NCI-H774 (cell line): ENCODE results near the gene PAX5.
A peak's percentile ranks its signal among the peaks of the same experiment; 100 is the strongest.
"Not testable (repeated sequence)": the region's sequence is repeated elsewhere in the genome, so short reads cannot be mapped to it uniquely, and the experiment has no call there.

Source experiments
- DNase-seq: peaks from one replicate; lab custom pipeline; 2025; lab: John Stamatoyannopoulos, UW

PAX5 gene

DNA sequence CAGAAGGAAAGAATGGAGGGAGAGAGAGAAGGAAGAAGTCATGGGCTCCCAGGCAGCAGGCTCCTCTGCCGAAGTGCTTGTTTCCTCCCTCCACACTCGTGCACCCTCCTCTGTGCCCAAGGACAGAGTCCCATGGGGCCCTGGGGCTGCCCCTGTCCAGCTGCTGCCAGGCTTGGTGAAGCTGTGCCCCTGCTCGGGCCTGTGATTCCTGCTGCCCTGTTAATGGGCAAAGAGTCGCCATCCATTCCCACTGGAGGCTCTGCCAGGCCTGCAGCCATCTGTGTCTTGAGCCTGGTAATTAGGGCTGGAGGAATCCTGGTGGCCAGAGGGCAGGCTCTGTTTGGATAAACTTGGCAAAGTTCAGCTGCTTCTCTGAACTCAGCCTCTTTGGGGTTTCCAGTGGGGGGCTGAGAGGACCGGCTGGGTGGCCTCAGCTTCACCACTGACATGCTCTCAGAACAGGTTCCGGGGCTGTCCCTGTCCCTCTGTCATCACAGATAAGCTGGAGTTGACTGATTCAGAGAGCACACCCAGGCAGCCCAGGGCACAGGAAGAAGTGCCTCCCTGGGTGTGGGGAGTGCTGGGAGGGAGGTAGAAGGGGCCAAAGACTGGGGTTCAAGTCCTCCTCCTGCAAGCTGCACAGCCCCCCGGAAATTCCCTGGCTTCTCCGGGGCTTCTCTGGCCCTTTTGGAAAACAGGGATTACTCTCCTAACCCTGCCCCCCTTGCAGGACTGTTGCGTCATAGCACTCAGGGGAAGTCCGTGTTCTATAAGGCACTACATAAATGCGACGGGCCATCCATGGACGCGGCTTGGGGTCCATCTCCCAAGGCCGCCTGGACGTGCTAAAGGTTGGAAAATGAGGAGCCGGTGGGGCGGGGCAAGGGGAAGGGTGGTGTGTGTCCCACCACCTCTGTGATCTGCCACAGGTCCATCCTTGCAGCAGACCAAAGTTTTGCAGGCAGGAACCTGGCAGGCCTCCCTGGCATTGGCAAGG lies 154.8 kb downstream of the PAX5 start:
- no peak for DNase-seq

GRCh38 chr9:36877239-36877638 lies 156.8 kb downstream of the PAX5 start:
- no peak for DNase-seq

GRCh38 chr9:36876056-36876455 lies 158.0 kb downstream of the PAX5 start:
- no peak for DNase-seq

DNA sequence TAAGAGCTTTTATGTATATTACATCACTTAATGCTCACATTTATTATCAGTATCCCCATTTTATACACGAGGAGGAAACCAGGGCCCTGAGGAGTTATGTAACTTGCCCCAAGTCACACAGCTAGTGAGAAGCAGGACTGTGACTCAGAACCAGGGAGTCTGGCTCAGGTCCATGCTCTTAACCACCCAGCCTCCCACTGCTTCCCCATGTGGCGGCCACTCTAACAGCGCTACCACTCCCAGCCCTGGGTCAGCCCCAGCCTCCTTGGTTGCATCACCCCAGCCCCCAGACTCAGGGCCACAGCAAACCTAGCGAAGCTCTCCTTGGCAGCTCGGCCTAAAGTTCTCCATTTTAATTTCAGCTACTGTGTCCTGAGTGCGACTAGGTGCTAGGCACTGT lies 159.1 kb downstream of the PAX5 start:
- no peak for DNase-seq

DNA sequence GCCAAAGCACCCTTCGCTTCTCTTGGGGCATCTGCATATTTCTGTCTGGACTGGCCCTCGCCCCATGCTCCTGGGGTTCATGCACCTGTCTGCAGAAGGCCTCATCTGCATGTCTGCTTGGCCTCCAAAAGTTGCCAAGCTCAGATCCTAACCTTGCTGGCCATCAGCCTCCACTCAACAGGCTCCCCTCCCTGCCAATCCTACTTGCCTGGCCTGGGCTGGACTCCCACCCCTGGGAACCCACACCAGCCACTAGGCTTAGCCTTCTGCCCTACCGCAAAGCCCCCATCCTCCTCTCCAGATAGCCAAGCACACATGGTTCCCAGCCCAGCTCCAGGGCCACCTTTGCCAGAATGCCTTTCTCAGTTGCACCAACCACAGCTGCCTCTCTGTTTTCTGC lies 159.8 kb downstream of the PAX5 start:
- no peak for DNase-seq

DNA sequence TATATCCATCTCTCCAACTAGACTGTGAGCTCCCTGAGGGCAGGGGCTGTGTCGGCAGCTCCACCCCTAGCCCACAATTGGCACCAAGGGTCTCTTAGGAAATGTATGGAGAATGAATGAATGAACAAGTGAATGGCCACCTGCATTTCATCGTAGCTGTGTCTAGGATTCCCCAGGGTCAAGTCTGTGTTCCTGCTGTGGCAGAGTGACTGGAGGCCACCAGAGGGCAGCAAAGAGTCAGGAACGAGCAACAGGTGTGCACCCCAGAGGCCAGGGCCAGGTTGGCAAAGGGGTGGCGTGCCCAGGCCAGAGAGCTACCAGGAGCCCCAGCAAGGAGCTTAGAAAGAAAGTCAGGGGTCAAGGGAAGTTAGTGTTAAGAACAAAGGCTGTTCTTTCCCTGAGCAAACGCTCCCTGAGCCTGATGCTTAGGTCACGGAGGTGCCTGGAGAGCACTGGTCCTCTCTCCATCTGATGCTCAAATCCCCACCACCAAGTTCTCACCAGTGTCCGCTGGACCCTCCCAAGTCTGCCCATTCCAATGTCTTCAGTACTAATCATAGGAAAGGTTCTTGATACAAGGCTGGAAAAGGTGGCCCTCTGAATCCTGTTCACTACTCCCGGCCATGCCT lies 160.7 kb downstream of the PAX5 start:
- peak; percentile 65 for DNase-seq

DNA sequence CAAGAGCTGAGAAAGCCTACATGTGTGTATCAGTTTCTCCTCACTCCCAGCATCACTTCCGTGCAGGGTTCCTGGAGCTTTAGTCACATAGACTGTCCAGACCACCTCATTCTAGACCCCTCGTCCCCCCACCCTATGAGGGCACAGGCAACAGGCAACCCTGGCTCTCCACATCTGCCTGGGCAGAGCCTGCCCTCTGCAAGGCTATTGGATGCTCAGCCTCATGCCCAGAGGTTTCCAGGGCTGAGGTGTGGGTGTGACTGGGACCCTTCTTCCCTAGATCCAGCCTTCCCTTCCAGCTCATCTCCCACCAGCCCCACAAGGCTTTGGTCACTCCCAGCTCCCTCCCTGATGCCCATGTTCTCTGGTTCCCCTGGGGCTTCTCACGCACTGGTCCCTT lies 161.4 kb downstream of the PAX5 start:
- no peak for DNase-seq

DNA sequence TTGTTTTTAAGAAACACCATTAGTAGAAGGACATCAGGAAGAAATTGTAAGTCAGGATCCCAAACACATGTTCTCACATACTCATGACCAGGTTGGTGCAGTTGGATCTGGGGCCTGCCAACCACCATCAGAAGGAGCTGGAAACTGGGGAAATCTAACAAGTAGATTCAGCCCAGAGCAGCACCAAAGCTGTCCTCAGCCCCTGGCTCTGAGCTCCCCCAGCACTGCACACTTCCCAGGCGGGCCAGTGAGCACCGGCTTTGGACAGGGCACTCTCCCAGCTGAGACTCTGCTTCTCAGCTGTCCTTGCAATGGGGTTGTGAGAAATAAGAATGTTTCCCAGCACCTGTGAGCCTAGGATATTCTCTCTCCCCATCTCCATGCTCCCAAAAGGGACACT lies 162.5 kb downstream of the PAX5 start:
- DNase-seq = no peak

- peak; percentile 76 for DNase-seq
Observed at GRCh38 chr9:36870960-36871359, 163.1 kb downstream of the PAX5 start.

DNA sequence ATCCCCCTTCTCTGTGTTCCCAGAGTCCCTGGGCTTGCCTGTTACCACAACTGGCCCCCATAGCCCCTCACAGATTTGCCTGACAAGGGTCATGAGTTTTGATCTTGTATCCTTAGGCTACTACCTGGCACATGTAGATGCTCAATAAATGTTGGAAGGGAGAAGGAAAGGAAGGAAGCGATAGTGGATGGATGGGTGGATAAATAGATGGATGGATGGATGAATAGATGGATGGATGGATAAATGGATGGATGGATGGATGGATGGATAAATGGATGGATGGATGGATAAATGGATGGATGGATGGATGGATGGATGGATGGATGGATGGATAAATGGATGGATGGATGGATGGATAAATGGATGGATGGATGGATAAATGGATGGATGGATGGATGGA lies 164.5 kb downstream of the PAX5 start:
- not testable (repeated sequence) for DNase-seq

DNA sequence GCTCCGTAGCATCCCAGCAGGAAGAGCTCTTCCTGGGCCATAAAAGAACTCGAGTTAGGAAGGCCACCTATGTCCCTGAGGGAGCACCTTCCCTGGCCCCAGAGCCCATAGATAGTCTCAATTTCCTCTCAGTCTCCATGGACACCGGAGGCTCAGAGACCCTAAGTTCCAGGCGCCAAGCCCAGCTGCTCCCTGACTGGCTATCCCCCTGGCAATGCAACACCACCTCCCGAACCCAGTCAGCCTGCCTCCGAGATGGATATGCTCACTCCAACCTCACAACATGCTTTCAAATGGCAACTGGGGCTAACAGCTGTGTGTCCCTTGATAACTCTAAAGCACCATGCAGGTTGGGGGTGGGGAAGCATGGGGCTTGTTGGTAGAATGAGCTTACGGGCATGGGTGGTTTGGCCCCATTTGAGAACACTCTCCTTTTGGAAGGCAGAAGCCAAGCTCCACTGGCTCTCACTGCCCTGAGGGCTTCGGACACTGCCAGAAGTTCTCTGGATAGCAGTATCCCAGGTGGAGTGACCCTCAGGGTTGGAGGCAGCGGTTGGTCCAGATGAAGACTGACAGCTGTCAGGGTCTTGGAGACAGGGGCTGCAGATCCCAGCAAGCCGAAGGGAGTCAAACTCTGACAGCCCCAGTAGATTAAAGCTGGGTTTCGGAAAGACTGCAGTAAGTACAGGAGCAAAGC lies 165.3 kb downstream of the PAX5 start:
- no peak for DNase-seq

DNA sequence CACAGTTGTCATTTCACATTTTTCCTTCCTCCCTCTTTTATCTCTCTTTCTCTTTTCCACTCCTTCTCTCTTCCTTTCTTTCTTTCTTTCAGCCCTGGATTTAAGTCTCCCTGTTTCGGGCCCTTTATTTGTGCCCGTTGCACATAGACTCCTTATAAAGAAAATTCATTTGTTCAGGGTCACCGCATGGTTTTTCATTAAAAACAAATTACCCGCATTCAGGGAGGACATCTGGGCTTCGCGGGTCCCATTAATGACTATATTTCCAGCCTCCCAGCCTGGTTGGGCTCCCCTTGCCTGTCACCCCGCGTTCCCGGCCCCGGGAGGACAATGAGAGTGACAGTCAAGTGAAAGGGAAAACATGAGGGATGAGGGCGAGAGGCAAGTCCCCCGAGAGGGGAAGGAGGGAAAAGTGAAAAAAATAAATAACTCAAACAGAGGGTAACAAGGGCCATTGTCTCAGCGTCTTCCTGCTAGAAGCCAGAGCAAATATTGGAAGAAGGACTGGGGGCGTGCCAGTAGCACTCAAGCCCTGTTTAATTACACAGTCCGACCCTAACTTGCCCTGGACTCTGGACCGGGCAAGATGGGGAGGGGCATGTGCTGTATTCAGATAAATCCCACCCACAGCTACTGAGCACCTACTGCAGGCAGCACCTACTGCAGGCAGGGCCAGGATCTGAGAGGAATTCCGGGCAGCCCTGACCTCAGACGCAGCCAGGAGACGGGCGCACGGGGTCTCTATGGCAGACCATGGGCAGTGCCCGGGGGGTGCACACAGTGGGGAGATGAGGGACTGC lies 166.2 kb downstream of the PAX5 start:
- DNase-seq = peak; percentile 55

- no peak for DNase-seq
Observed at GRCh38 chr9:36867241-36867640, 166.8 kb downstream of the PAX5 start.

- DNase-seq = no peak
Observed at GRCh38 chr9:36866840-36867239, 167.2 kb downstream of the PAX5 start.

DNA sequence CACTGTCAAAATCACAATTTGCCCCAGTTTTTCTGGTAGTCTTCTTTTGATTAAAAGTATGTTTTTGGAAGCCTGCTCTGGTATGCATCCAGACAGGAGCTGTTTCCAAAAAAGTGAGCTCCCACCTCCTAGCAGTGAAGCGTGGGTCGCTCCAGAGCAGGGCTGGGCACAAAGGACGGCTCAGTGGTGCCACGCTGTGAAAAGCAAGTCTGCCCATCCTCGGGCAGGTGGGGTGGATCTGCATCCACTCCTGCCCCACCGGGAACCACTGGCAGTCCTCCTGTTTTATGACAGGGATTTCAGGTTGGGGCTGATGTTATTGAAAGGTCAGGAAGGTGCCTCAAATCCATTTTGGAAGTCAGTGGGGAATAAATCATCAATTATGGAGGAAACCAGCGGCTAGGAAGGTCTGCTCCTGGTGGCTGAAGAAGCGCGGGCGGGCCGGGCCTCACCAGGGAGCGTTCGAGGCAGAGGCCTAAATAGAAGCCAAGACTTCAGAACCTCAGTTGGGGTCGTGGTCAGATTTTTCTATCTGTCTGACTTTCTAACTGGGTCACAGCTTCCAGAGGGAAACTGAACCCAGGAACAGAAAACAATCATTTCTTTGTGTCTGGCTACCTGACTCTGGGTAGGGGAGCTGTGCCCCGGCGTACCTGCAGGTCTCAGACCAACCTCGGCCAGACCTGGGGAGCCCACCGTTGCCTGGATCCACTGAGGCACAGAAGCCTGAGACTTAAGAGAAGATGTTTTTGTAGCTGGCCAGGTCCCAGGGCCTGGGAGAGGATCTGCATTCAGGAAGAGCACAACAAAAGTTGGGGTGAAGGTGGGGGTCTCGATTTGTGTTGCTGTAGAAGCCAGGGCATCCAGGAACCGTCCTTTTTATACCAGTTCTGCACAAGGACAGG lies 168.1 kb downstream of the PAX5 start:
- DNase-seq = no peak

DNA sequence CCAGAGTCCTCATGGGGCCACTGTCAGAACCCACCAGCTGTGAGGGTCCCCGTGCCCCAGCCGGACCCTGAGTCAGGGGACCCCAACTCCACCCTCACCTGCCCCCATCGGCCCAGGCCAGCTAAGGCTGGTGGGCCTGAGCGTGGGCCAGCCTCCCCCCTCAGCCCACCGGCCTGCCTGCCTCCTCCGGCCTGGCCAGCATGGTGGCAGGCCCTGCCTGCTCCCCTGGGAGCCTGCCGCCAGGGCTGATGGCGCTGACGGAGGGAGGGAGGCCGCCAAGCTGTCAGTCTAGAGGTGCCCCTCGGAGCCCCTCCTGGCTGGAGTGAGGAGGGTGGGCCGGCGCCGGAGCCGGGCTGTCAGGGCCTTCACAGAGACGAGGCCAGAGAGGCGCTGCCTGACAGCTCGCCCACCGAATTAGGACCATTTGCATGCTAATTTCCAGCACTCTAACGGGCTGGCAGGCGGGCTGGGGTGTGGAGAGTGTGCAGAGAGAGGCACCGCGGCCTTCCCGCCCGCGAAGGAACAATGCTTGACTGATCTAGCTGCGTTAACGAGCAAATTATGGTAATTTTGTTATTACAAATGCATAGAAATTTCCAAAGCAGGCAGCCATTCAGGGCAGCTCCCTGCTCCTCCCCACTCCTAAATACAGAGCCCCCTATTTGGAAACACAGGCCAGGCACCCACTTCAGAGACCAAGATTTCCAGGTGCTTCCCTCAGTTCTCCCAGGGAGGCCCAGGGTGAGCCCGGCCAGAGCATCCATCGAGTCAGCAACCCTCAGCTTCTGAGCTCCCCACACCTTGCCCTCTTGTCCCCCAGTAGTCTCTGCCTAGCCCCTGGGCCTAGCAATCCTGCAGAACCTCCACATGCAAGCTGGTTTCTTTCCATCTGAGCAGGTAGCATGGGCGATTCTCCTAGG lies 169.3 kb downstream of the PAX5 start:
- no peak for DNase-seq

DNA sequence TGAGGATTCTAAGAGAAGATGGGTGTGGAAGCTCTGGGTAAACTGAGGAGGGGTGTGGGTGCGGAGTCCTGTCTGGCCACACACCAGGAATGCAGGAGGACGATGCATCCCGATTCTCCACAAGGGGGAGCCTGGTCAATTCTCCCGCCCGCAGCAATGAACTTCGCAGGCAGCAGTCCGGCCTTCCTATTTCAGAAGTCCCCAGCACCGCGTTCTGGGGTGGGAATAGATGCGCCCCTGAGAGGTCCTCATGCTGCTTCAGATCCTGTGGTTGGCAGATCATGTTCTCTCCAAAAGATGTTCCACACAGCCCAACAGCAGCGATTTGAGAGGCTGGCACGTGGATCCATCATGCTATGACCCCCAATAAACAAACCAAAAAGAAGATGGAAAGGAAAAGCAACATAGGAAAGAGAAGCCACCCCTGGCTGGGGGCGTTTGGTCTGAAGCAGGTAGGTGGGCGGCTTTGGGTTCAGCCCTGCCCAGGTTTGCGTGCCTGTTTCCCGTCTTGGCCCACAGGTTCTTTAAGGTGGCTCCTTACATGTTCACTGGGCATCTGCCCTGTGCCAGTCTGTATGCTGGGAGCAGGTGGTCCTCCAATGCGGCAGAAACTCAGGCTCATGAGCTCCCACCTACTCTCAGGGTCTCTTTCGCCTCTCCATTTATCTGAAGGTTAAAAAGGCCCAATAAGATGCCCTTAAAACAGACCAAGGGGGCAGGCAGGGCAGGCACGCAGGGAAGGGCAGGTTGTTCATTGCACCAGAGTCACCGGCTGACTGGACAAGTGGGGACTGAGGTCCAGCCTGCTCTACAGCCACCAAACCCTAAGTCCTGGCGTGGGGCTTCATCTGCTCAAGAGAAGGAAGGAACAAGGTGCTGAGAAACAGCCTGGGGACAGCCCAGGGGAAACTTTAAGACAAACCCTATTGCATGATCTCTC lies 171.6 kb downstream of the PAX5 start:
- DNase-seq = no peak

DNA sequence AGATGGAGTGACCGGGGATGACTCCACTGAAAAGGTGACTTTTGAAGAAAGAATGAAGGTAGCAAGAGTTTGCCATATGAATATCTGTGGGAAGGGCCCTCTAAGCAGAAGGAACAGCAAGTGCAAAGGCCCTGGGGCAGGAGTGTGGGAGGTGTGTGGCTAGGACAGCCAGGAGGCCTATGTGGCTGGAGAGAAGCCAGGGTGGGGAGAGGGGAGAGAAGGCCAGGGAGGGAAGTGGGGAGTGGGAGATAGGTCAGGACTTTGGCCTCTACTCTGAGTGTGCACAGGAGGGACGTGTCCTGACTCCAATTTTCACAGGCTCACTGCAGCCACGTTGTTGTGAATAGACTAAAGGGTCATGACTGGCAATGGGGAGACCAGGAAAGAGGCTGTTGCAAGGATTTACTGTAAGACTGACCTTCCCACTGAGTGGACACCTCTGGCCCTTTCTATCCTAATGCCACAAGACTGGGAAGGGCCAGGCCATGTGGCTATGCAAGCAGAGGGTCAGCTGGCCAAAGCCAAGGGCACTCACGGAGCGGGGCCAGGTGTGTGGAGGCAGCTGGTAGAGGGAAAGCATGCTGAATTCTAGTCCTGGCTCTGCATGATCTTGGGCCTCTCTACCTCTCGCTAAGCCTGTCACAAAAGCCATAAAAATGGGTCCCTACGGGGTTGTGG lies 172.4 kb downstream of the PAX5 start:
- DNase-seq = no peak
